OCI-M1 (cell line): ENCODE data around the gene PPP1R7.

Experiments
- DNase-seq: peaks from one replicate; lab custom pipeline; 2025; lab: John Stamatoyannopoulos, UW

PPP1R7 gene

DNA sequence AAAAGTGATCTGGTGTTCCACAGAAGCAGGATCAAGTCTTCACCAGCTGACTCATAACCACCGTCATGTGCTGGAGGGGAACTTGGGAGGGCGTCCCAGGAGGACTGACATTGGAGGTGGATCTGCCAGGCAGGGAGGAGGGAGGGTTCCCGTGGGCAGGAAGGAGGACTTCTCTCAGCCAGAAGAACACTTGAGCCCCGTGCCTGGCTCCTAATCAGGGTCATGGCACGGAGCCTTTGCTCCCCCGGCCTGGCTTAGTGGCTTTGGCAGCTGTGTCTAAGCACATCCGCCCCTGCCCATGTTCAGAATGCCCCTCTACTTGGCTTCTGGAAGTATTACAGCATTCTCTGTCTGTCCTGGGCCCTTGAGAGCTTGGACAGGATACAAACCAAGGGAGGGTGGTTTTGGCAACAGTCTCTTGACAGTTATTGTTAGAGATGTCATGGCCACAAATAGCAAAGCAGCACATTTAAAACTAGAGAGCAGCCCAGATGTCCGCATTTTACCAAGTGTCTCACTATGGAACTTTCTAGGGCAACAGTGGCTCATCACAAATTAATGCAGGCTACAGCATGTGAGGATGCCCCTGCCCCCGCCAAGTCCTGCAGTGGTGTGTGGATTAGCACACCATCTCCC, 11.5 kb downstream of the PPP1R7 start:
- no peak for DNase-seq

DNA sequence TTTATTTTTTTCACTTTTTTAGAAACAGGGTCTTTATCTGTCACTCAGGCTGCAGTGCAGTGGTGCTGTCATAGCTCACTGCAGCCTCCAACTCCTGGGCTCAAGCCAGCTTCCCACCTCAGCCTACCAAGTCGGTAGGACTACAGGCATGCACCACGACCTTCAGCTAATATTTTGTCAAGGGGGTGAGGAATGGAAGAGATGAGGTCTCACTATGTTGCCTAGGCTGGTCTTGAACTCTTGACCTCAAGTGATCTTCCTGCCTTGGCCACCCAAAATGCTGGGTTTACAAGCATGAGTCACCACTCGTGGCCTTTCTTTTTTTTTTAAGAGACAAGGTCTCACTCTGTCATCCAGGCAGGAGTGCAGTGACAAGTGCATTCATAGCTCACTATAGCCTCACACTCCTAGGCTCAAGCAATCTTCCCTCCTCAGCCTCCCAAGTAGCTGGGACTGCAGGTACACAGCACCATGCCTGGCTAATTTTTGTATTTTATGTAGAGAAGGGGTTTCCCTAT, 13.4 kb downstream of the PPP1R7 start:
- DNase-seq: no peak

DNA sequence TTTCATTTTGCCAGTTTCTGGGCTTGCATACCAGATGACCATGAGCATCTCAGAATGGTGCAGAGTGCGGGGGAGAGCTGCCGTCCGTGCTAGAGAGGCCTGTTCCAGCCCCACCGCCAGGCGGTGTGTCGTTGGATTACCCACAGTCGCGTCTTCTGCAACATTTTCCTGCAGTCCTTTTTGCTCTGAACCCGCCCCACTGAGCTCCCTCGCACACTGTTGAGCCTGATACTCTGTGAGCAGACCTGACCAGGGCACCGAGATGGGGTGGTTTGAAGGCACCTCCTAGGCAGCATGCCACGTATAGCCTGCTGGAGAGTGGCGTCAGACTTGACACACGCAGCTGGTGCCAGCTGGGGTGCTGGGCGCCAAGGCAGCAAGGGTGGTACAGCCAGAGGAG, 18.1 kb downstream of the PPP1R7 start:
- no peak for DNase-seq

DNA sequence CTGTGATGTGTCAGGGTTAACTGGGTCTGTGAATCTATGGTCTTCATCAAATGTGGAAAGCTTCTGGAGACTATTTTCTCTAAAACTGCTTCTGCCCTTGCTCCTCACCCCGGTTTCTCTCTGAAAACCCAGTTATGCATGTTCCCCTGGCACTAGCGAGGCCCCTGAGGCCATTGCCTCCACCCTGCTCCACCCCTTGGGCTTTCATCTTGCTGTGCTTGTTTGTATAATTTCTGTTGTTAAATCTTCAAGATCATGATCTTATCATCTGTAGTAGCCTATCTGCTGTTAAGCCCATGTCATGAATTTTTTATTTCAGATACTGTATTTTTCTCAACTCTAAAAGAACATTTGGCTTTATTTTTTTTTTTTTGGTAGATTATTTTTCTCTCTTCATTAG, 23.3 kb downstream of the PPP1R7 start:
- no peak for DNase-seq

DNA sequence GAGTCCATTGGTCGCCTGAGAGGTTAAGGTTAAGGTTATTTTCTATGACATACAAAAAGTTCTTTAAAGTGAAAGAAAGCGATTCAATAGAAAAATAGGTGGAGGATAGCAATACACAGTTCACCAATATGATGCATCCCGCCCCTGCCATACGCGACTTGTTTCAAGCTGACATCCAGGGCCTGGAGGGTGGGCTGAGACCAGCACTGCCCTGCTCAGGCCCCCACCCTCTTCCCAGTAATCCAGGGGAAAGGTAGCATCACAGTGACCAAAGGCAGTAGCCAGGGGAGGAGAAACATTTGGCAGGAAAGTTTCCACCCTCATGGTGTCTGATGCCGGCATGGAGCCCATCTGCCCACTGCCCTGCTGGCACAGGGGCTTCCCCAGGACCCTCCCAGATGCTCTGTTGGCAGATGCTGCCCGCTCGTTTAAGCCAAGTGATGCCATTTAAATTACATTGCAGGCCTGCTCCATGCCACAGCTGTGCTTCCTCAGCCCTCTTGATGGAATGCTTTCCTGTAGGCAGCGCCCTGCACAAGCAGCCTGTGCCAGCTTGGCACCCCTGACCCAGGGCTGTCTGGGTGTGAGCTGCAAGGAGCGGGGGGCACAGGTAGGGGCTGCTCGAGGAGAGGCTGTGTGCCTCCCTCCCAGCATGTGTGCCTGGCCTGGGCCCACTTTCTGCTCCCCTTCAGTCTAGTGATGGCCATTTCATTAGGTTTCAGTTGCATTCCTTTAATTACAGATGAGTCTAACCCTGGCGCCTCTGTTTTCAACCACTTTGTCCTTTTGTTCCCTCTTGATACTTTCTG, 27.5 kb downstream of the PPP1R7 start:
- no peak for DNase-seq

DNA sequence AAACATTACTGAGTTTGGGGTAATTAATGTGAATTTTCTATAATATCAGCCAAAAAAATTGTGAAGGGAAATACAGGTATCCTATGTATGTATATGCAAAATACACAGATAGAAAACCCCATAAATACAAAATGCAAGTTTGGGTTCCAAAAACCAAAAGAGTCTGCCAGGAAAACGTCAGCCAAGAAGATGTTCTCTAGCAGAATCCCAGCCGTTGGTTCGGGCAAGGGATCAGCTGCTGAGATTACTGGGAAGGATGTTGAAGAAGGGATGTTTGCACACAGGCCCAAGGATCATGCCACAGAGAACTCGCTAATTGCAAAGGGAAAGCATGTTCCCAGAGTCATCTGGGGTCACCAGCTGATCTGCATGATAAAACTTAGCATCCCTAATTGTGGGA, 28.7 kb downstream of the PPP1R7 start:
- DNase-seq: no peak

DNA sequence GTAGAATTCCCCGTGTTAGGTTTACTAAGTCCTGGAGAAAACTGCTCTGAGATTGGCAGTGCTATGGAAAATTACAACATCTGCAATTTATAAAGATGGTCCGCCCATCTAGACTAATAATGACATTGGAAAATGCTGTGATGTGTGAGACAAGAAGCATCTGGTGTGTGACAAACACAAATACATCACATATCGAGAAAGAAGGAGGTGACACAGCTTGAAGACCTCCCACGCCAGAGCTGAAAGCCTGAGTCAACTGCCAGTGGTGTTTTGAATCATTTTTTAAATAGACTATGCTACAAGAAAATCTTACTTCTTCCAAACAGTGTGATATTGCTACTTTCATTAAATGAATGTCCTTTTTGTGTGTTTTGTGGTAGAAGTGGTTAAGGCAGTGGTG, 29.6 kb downstream of the PPP1R7 start:
- DNase-seq: no peak

DNA sequence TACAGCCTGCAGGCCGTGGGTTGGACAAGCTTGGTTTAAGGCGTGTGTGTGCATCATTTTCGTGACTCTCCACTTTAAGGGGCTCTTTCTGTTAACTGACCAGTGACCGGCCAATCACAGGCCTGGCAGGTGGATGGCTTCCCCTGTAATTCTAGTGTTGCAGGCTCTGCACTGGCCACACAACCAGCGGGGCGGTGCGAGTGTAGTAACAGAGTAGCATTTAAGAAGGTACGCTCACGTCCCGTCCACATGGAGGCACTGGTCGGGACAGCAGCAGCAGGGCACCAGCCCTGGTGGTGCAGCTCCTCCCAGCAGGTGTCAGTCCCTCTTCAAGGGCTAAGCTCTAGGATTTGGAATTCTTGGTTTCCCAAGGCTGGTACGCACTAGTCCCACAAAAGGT, 30.2 kb downstream of the PPP1R7 start:
- no peak for DNase-seq

DNA sequence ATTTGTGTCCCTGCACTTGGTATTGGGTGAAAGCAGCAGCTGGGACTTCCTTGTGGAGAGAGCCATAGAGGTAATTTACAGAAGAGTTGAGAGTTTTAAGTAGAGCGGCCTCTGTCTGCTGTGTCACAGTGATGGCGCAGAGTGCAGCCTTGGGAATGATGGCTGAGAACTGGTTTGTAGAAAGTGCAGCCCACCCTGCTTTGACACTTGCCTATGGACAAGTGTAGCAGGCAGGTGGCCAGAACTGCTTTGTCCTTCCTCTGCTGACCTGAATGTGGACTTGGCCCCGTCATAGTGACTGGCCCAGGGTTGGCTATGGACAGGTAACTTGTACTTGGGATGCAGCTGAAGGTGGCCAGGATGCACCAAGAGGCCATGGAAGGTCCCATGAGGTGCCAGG, 31.9 kb downstream of the PPP1R7 start:
- DNase-seq: no peak

DNA sequence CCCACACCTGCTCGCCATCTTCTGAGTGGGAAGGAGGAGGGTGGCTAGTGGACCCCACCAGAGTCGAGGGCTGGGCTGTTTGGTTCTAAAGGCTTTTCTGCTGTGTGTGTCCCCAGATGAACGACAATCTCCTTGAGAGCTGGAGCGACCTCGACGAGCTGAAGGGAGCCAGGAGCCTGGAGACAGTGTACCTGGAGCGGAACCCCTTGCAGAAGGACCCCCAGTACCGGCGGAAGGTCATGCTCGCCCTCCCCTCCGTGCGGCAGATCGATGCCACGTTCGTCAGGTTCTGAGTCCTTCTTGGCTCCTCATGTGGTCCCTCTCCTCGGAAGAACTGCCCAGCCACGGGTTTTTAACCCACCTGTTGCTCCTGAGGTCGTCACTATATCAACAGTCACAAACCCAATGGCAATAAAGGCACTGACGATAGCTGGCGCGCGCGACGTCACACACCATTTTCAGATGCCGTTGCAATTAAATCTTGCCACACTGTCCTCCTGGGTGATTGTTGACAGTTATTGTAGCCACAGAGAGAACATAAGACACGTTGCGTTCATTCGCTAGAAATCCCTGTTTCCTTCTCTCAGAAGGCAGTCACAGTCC, 32.4 kb downstream of the PPP1R7 start:
- DNase-seq: no peak

DNA sequence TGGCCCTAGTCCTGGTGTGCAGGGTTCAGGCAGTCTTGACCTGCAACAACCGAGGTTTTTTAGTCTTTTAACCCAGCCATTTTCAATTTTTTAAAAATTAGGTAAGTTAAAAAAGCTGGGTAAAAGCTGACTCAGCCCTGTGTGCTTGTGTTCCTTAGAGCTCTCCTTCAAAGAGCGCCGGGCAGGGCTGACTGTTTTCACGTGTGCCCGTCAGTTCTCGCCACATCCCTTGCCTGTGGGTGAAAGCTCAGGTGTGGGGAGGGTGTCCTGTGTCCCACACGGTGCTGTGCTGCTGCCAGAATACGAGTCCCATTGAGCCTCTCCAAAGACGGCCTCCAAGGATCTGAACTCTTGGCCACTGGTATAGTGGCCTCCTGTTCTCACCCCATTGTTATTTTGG, 33.0 kb downstream of the PPP1R7 start:
- no peak for DNase-seq

DNA sequence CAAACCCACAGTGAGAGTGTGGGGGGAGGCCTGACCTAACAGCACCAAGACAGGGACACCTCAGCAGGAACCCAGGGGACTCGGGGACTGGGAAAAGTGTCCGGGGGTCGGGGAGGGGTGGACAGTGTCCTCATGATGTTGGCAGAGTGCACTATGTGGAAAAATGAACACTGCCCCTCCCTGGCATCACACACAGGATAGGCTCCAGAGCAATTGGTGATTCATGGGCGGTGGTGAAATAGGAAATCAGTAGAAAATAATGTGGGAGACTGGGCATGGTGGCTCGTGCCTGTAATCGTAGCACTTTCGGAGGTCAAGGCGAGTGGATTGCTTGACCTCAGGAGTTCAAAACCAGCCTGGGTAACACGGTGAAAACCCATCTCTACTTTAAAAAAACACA, 34.6 kb downstream of the PPP1R7 start:
- no peak for DNase-seq

DNA sequence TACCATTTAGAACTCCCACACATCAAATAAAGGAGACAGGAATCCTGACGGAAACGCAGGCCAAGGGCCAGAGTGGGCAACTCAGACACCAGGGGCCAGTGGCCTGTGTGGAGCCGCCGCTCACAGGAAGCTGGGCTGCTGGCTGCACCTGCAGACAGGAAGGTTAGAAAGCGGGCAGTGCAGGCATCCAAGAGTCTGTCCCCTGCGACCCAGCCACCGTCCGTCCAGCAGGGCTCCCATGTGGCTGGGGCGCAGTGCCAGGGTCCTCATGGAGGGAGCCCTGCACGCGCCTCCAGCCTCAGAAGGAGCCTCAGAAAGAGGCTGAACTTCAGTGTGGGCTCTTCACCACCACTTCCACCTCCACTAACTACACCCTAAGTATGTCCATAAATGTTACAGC, 35.7 kb downstream of the PPP1R7 start:
- DNase-seq: no peak

DNA sequence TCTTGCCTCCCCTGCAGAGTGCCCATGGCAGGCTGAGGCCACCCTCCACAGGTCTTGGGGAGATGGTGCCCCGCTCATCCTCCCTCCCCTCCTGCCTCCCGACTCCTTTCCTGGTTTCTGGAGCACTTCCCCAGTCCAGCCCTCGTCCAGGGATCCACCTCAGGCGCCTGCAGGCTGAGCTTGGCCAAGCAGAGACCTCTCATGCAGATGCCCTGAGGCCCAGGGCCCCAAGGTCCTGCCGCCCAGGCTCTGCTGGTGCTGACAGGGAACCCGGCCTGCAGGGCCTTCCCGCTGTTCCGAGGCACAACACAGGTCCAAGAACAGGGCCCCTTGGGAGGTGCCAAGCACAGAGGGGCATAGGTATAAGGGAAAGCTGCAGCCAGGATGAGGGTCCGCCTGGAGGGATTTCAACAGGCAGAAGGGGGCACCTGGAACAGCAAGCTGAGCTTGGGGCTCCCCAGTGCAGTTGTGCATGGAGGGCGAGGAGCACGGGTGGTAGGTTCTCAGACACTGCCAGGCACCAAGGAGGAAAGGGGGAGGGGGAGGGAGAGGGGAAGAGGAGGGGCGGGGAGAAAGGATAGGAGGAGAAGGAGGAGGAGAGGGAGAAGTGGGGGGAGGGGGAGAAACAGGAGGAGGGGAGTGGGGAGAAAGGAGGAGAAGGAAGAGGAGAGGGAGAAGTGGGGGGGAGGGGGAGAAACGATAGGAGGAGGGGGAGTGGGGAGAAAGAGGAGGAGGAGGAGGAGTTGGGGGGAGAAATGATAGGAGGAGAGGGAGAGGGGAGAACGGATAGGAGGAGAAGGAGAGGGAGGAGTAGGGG, 37.0 kb downstream of the PPP1R7 start:
- no peak for DNase-seq

DNA sequence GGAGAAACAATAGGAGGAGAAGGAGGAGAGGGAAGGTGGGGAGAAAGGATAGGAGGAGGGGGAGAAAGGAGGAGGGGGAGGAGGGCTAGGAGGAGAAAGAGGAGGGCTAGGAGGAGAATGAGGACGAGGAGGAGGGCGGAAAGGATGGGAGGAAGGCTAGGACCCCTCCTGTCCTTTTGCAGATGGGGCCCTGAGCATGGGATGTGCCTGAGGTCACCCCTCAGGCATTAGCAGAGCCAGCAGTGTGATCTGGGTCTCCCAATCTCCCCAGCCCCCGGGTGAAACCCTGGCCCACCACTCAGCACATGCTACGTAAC, 37.6 kb downstream of the PPP1R7 start:
- no peak for DNase-seq

DNA sequence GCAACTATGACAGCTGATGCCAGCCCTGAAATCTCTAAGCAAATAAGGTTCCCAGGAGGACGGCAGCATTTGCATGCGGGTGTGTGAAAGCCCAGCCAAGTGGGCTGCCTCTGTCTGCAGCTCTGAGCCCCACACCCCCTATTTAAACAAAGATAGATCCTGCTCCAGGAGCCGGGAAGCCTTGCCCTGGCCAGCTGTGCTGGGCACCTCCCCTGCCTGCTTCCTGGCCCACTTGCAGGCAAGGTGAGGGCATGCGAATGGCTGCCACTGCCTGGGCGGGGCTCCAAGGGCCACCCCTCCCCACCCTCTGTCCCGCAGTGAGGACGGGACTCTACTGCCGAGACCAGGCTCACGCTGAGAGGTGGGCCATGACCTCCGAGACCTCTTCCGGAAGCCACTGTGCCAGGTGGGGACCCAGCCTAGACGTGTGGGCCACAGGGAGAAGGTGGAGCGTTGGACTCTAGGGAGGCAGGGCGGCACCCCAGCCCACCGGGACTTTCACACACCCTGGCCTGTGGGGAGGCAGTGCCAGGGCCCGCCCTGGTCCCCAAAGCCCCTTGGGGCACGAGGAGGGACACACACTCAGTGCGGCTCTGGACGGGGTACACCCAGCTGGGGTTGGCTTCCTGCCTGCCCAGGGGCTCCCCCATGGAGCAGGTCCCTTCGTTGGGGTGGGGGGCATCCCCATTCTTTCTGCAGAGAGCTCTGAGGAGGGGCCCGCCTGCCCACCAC, 38.3 kb downstream of the PPP1R7 start, which contains the start of gene ANO7:
Gene ANO7, plus strand, starts transcription at position 317 of the 732 bp plus-strand sequence. CDS start 1,387 bp downstream, outside the sequence.
- DNase-seq: no peak

DNA sequence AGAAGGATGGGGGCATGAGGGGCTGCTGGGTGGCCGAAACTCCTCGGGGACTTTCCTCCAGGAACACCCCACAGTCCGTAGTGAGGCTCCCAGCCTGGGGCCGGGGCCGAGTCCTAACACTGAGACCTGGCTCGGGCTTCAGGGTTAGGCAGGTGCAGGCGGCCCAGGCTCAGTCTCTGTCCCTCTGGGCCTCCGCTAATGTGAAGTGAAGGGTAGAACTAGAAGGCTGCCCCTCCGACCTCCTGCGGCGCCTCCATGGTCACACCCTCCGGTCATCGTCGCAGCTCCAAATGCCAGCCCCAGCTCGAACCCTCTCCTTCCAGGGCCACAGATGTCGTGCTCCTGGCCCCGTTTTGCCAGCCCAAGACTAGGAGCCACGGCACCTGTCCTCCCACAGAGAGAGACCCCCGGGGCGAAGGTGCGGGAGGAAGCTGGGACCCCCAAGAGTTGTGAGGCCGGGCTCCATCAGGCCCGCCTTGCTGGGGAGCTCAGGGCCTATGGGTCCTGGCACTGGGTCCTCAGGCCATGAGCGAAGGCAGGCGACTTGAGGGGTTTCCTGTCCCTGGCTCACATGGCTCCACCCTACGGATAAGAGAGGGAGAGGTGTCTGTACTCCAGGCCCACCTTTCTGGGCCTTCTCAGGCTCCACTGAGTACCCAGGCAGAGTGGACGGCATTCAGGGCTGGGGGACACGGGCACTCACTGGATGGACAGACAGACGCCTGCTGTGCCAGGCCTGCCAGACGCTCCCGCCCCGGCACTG, 39.0 kb downstream of the PPP1R7 start:
- DNase-seq: no peak

DNA sequence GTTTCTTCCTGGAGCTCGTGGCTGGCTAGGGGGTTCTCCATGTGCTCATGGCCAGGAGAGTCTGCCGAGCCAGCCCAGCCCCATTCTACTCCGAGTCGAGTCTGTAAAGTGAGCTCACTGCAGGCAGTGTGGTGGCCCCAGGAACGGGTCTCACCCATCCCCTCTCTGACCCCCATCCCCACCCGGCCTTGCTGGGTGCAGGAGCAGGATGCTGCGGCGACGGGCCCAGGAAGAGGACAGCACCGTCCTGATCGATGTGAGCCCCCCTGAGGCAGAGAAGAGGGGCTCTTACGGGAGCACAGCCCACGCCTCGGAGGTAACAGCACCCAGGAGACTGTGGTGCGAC, 39.6 kb downstream of the PPP1R7 start:
- no peak for DNase-seq

DNA sequence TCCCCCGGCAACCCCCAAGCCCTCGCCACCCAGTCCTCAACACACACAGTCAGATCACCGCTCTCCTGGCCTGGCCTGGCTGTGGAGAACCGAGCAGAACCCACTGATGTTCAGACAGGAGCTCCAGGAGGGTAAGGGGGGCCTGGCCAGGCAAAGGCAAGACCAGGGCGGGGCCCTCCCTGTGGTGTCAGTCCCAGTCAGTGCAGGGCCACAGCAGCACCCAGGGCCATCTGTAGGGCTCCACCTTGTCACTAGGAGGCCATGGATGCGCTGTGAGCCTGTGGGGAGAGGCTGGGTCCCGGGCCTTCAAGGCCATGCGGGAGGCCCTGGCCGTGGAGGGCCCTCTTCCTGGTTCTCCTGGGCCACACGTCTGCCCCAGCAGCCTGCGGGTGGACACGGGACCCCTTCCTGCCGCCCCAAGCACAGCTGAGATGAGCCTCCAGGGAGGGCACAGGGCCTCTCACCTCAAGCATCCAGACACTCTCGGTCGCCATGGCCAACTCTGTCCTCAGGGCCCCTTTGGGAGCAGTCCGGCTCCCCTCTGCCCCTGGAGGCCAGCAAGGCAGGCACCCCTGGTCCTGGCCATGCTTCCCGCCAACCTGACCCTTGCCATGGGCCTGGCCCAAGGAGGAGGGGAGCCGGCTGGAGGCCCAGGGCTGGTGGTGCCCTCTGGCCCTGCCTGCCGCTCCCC, 40.2 kb downstream of the PPP1R7 start:
- DNase-seq: no peak

DNA sequence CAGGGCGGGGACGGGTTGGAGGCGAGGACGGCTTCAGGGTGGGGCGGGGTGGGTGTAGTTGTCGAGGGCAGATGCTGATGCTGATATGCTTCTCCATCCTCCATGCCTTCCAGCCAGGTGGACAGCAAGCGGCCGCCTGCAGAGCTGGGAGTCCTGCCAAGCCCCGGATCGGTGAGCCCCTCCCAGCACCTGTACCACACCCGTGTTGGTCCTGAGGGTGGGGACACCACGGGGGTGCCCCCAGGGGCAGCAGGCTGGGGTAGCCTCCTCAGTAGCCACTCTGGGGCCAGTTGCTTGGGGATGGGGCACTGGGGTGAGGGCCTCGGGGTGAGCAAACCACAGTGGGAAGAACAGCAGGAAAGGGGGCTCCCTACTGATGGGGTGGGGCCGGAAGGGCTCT, 40.8 kb downstream of the PPP1R7 start:
- no peak for DNase-seq
